Activated naive CD4-positive, alpha-beta T cell treated with anti-CD3 and anti-CD28 coated beads, Interleukin-2, amount 10 ng/mL, durations not matched to agents 7 days and 5 days (primary cell): ENCODE data around the gene SLC9A8.
"Not testable (repeated sequence)": the region's sequence is repeated elsewhere in the genome, so short reads cannot be mapped to it uniquely, and the experiment has no call there.

Experiments
- CTCF ChIA-PET: fragments of 350-600 bp; sonication (Branson Sonifier 250); formaldehyde crosslinking; loops from one replicate; lab custom pipeline; 2021; ENCODE audit warnings: antibody characterized with exemption; lab: Charles Lee
- DNase-seq: peaks from one replicate; pipeline ENCODE4 v3.0.0-alpha.2; 2020
- H3K27ac Mint-ChIP-seq: one replicate; pipeline ENCODE4 v1.8.0; 2021; ENCODE audit warnings: mild to moderate bottlenecking, moderate library complexity, mixed read lengths
- H3K27me3 Mint-ChIP-seq: one replicate; pipeline ENCODE4 v1.8.0; 2021; ENCODE audit warnings: mild to moderate bottlenecking, mixed read lengths
- H3K36me3 Mint-ChIP-seq: one replicate; pipeline ENCODE4 v1.8.0; 2021; ENCODE audit warnings: mixed read lengths
- H3K4me1 Mint-ChIP-seq: one replicate; pipeline ENCODE4 v1.8.0; 2021; ENCODE audit warnings: mixed read lengths
- H3K4me3 Mint-ChIP-seq: one replicate; pipeline ENCODE4 v1.8.0; 2021; ENCODE audit warnings: mild to moderate bottlenecking, moderate library complexity, mixed read lengths
- H3K9me3 Mint-ChIP-seq: one replicate; pipeline ENCODE4 v1.8.0; 2021; ENCODE audit warnings: mixed read lengths

SLC9A8 gene

GRCh38 chr20:49782439-49782838 is 30.2 kb upstream of the SLC9A8 start:
- H3K4me3 Mint-ChIP-seq, DNase-seq, H3K27ac Mint-ChIP-seq, H3K9me3 Mint-ChIP-seq, H3K36me3 Mint-ChIP-seq: not testable (repeated sequence)
- CTCF ChIA-PET, result interaction anchor here (0.6 kb wide), 1 partner anchor 614 kb away, joined by 3 read pairs; no protein-coding TSS in a partner anchor
- peaks cover 59% of the 10 kb centered on the region for H3K27me3 Mint-ChIP-seq
- H3K4me1 Mint-ChIP-seq, result peaks cover 22% of the 10 kb centered on the region

- H3K27ac Mint-ChIP-seq, result not testable (repeated sequence)
These were observed 29.3 kb upstream of the SLC9A8 start for GRCh38 chr20:49783021-49783995.

GRCh38 chr20:49784291-49784690 is 28.3 kb upstream of the SLC9A8 start:
- no peaks in the 10 kb centered on the region for H3K36me3 Mint-ChIP-seq
- DNase-seq, result no peak
- peaks cover 22% of the 10 kb centered on the region for H3K4me1 Mint-ChIP-seq
- H3K4me3 Mint-ChIP-seq, result no peak overlapping the region
- CTCF ChIA-PET, result no interaction called here
- no peak overlapping the region for H3K27ac Mint-ChIP-seq
- H3K9me3 Mint-ChIP-seq, result no peaks in the 10 kb centered on the region
- peaks cover 56% of the 10 kb centered on the region for H3K27me3 Mint-ChIP-seq

More at GRCh38 chr20:49783021-49783995, 29.3 kb upstream of the SLC9A8 start:
- not testable (repeated sequence) for H3K36me3 Mint-ChIP-seq, DNase-seq, H3K9me3 Mint-ChIP-seq, H3K4me3 Mint-ChIP-seq
- CTCF ChIA-PET, result interaction anchor here (0.6 kb wide), 1 partner anchor 615 kb away, joined by 3 read pairs; no protein-coding TSS in a partner anchor
- peaks cover 22% of the 10 kb centered on the region for H3K4me1 Mint-ChIP-seq
- peaks cover 58% of the 10 kb centered on the region for H3K27me3 Mint-ChIP-seq

GRCh38 chr20:49785149-49785851 is 27.3 kb upstream of the SLC9A8 start:
- CTCF ChIA-PET, result interaction anchor here (0.6 to 1.1 kb wide), 3 partner anchors 61 to 116 kb away, joined by 3 to 4 read pairs (median 3); no protein-coding TSS in a partner anchor
- no peak overlapping the region for H3K4me3 Mint-ChIP-seq
- peaks cover 22% of the 10 kb centered on the region for H3K4me1 Mint-ChIP-seq

GRCh38 chr20:49785852-49786175 is 26.8 kb upstream of the SLC9A8 start:
- no peak for DNase-seq
- H3K27ac Mint-ChIP-seq, result no peak overlapping the region
- H3K4me1 Mint-ChIP-seq, result peaks cover 22% of the 10 kb centered on the region
- H3K27me3 Mint-ChIP-seq, result peaks cover 61% of the 10 kb centered on the region
- no peaks in the 10 kb centered on the region for H3K36me3 Mint-ChIP-seq
- no peak overlapping the region for H3K4me3 Mint-ChIP-seq
- CTCF ChIA-PET, result interaction anchor here (0.6 to 1.1 kb wide), 3 partner anchors 61 to 116 kb away, joined by 3 to 4 read pairs (median 3); no protein-coding TSS in a partner anchor
- H3K9me3 Mint-ChIP-seq, result no peaks in the 10 kb centered on the region

More at GRCh38 chr20:49785149-49785851, 27.3 kb upstream of the SLC9A8 start:
- no peak for DNase-seq
- Mint-ChIP-seq H3K36me3 (no peaks in the 10 kb centered on the region), H3K27ac (no peak overlapping the region), H3K27me3 (peaks cover 60% of the 10 kb centered on the region), H3K9me3 (no peaks in the 10 kb centered on the region)

DNA sequence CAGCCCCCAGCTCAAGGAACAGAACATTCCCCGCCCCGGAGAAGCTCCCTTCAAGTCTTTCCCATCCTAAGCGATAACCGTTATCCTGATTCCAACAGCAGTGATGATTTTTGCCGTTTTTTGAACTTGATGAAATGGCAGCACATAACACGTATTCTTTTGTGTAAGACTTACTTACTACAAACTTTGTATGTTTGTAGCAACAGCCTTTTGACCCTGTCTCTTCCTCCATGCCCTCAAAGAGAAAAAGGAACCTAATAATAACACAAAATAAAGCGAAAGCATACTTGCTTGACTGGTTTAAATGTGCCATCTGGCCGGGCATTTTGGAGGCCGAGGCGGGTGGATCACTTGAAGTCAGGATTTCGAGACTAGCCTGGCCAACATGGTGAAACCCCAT is 26.4 kb upstream of the SLC9A8 start:
- Mint-ChIP-seq H3K36me3 (no peaks in the 10 kb centered on the region), H3K4me1 (peaks cover 22% of the 10 kb centered on the region), H3K4me3 (no peak overlapping the region), H3K27me3 (peaks cover 63% of the 10 kb centered on the region), H3K27ac (no peak overlapping the region), H3K9me3 (no peaks in the 10 kb centered on the region)
- CTCF ChIA-PET, result interaction anchor here (0.6 to 1.1 kb wide), 3 partner anchors 60 to 117 kb away, joined by 3 to 4 read pairs (median 3); no protein-coding TSS in a partner anchor
- DNase-seq, result no peak

- no peak for DNase-seq
- CTCF ChIA-PET, result interaction anchor here (1.4 kb wide), 1 partner anchor 15 kb away, joined by 5 read pairs; no protein-coding TSS in a partner anchor
- Mint-ChIP-seq H3K27me3 (peaks cover 62% of the 10 kb centered on the region), H3K4me1 (peaks cover 16% of the 10 kb centered on the region), H3K36me3 (no peaks in the 10 kb centered on the region), H3K27ac (no peak overlapping the region), H3K4me3 (no peak overlapping the region), H3K9me3 (no peaks in the 10 kb centered on the region)
These were observed 25.8 kb upstream of the SLC9A8 start for GRCh38 chr20:49786668-49787370.

- H3K4me3 Mint-ChIP-seq, result no peak overlapping the region
- no peaks in the 10 kb centered on the region for H3K9me3 Mint-ChIP-seq
- H3K36me3 Mint-ChIP-seq, result no peaks in the 10 kb centered on the region
- peaks cover 10% of the 10 kb centered on the region for H3K4me1 Mint-ChIP-seq
- H3K27me3 Mint-ChIP-seq, result peaks cover 68% of the 10 kb centered on the region
- no peak for DNase-seq
- H3K27ac Mint-ChIP-seq, result no peak overlapping the region
- CTCF ChIA-PET, result interaction anchor here (1.4 kb wide), 1 partner anchor 14 kb away, joined by 5 read pairs; no protein-coding TSS in a partner anchor
These were observed 25.0 kb upstream of the SLC9A8 start for GRCh38 chr20:49787371-49788357.

DNA sequence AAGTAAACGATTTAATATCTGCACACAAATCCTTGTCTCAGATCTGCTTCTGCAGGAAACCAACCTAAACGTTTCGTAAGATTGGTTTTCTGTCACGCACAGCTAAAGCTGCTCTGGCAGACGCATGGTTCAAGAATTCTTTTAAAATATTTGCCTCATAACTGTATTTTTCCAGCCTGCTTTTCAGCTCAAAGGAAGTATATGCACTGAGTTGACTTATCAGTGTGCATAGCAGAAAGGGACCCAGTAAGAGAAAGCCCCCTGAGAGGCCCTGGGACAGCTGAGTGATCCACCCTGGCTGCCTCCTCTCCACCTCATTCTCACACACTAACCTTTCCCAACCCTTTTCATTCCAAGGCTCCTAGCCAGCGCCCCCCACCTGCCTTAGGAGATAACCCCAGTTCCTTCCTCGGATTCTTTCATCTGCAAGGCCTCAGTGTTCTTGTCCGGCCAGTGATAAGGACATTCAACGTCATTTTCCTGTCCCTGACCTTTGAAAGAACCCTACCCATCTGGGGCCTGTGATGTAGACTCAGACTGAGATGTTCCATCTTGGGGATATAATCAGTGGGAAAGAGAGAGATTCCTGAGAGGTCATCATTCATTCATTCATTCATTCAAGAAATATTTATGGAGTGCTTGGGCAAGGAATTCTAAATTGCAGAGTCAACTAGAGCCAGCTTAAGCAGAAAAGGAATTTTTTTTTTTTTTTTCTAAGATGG is 22.4 kb upstream of the SLC9A8 start:
- no peak overlapping the region for H3K4me3 Mint-ChIP-seq
- H3K4me1 Mint-ChIP-seq, result peaks cover 24% of the 10 kb centered on the region
- DNase-seq, result no peak
- CTCF ChIA-PET, result no interaction called here
- no peak overlapping the region for H3K27ac Mint-ChIP-seq
- no peaks in the 10 kb centered on the region for H3K9me3 Mint-ChIP-seq
- no peaks in the 10 kb centered on the region for H3K36me3 Mint-ChIP-seq
- H3K27me3 Mint-ChIP-seq, result peaks cover 70% of the 10 kb centered on the region

DNA sequence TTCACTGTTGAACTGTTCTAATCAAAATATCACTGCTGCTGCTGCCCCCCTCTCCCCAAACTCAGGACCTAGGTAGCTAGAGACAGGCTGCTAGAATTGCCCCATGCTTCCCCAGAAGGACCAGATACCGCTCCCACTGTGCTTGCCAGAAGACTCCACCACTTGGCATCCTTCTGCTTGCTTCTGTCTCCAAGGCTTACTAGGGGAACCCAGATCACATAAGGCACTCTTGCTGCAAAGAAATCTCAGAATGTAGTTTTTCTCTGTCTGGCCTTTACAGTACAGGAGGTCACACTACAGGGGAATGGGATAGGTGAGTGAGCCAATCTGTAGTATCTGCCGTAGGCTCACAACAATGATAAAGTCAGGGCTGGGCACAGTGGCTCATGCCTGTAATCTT is 21.5 kb upstream of the SLC9A8 start:
- H3K4me3 Mint-ChIP-seq, result no peak overlapping the region
- no peaks in the 10 kb centered on the region for H3K36me3 Mint-ChIP-seq
- no peaks in the 10 kb centered on the region for H3K9me3 Mint-ChIP-seq
- no peak for DNase-seq
- H3K4me1 Mint-ChIP-seq, result peaks cover 18% of the 10 kb centered on the region
- CTCF ChIA-PET, result no interaction called here
- H3K27ac Mint-ChIP-seq, result no peak overlapping the region
- peaks cover 71% of the 10 kb centered on the region for H3K27me3 Mint-ChIP-seq

GRCh38 chr20:49792006-49792405 is 20.6 kb upstream of the SLC9A8 start:
- H3K36me3 Mint-ChIP-seq, result no peaks in the 10 kb centered on the region
- CTCF ChIA-PET, result interaction anchor here (0.7 to 1.3 kb wide), 2 partner anchors 14 to 134 kb away, joined by 3 read pairs; no protein-coding TSS in a partner anchor
- DNase-seq, result no peak
- no peak overlapping the region for H3K27ac Mint-ChIP-seq
- no peaks in the 10 kb centered on the region for H3K9me3 Mint-ChIP-seq
- peaks cover 79% of the 10 kb centered on the region for H3K27me3 Mint-ChIP-seq
- H3K4me1 Mint-ChIP-seq, result peaks cover 14% of the 10 kb centered on the region
- H3K4me3 Mint-ChIP-seq, result no peak overlapping the region

GRCh38 chr20:49792611-49793010 is 20.0 kb upstream of the SLC9A8 start:
- CTCF ChIA-PET, result interaction anchor here (1.3 kb wide), 1 partner anchor 15 kb away, joined by 3 read pairs; no protein-coding TSS in a partner anchor
- DNase-seq, result no peak
- Mint-ChIP-seq H3K27me3 (peaks cover 82% of the 10 kb centered on the region), H3K4me3 (no peak overlapping the region), H3K27ac (no peak overlapping the region), H3K4me1 (peaks cover 14% of the 10 kb centered on the region), H3K9me3 (no peaks in the 10 kb centered on the region), H3K36me3 (no peaks in the 10 kb centered on the region)
